ENCODE results near the gene ACBD6.

Gene ACBD6

GRCh38 chr1:180258290-180258689 lies 244.1 kb downstream of the ACBD6 start:
- no peak for DNase-seq (ENCODE audit: low read depth in 2 of 3, low spot score in 1 of 3)

DNA sequence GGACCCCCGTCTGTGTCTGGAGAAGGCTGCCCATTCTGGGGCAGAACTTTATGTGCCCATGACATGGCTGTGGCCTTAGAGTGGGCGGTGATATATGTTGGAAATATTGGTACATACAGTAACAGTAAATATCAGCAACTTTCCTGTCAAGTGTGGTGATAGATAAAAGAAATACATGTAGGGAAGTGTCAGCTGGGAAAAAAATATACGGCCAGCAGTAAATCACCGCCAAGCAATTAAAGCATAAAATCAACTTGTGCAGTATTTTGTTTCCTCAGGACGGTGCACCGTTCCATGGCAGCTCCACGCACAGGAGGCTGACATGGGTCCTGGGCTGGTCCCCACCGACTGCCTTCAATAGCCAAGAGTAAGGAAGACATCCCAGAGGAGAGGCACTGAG lies 244.9 kb downstream of the ACBD6 start:
- no peak for DNase-seq (ENCODE audit: low read depth in 2 of 3, low spot score in 1 of 3)

DNA sequence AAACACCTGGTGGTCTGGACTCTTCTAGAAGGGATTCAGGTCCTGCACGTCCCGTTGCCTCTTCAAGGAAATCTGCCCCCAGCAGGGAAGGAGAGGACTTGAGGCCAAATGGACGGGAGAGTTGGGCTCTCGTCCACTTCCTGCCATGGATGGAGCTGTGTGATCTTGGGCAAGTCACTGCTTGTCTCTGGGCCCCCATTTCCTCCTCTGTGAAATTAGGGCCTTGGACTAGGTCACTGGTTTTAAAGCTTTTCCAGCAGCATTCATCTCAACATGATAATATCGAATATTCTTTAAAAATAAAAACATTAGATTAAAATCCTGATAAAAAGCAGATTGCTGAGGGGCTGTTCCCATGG lies 245.4 kb downstream of the ACBD6 start:
- no peak for DNase-seq (ENCODE audit: low read depth in 2 of 3, low spot score in 1 of 3)

GRCh38 chr1:180256341-180257027 lies 245.9 kb downstream of the ACBD6 start:
- no peak for DNase-seq (ENCODE audit: low read depth in 2 of 3, low spot score in 1 of 3)

DNA sequence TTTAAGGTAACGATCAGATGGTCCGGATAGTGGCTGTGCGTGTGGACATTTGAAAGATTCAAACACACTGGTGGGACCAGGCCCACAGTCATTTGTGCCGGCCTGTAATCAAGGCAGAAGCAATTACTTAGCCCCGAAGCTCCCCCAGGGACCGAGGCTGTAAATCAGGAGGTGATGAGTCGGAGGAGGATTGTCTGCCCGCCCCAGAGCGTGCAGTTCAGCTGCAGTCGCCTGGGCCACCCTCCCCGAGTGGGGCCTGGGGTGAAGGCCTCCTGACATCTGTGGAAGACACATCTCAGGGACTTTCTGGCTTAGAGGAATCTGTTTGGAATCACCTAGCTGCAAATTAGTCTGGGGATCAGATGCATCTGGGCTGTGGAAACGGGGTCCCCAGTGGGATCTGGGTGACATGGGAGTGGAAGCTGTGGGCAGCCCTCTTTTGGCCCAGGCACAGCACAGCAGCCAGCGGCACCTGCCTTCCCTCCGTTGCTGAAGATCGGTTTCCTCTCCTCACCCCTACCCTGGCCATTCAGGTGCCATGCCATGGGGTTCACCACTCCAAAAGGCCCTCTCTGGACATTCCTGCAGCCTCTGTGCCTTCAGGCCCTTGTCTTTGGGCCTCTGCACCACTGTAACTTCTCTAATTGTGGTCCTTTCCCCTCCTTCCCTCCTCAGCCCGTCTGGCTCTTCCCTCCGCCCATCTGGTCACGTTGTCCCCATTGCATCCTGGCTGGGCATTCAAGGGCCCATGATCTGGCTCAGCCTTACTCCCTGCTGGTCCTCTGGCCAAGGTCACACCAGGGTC lies 246.6 kb downstream of the ACBD6 start:
- DNase-seq (ENCODE audit: low read depth in 2 of 3, low spot score in 1 of 3): no peak

GRCh38 chr1:180254854-180255253 lies 247.5 kb downstream of the ACBD6 start:
- DNase-seq (ENCODE audit: low read depth in 2 of 3, low spot score in 1 of 3): no peak

GRCh38 chr1:180254496-180254819 lies 247.9 kb downstream of the ACBD6 start:
- no peak for DNase-seq (ENCODE audit: low read depth in 2 of 3, low spot score in 1 of 3)

DNA sequence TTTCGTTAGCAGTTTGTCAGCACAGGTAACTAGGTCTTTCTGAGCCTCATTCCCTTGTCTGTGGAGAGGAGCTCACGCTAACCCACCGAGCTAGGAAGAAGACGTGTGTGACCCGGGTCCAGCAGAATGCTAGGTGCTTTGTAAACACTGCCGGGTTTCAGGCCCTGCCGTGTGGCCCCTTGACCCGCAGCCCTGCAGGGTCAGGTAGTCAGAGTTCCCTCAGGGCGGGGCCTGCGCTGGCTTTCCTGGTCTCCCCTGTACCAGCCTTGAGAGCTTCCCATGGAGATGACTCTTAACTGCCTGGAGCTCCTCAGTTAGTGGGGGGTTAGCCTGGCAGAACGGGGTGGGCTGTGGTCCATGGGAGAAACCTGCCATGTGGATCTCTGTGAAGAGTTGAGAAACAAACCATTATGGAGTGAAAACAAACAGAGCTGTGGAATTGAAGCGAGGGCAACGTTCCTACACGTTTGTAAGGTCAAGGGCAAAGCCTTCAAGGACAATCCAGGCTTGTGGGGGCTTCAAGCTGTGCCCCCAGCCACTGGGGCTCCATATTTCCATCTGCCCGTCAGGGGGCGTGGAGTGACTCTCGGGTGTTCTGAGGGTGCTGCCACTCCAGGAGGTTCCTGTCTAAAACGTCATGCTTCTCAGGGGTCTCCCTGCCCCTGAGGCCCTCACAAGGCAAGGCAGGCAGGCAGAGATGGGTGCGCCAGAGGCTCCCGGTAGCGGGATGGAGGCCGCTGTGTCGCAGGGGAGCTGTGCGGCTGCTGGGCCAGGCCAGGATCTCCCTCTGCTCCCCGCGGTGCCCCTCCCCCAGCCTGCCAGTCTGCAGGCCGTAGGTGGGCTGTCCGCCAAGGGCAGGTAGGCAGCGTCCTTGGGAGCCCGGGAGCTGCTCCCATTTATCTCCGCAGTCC lies 248.5 kb downstream of the ACBD6 start:
- DNase-seq (ENCODE audit: low read depth in 2 of 3, low spot score in 1 of 3): no peak

DNA sequence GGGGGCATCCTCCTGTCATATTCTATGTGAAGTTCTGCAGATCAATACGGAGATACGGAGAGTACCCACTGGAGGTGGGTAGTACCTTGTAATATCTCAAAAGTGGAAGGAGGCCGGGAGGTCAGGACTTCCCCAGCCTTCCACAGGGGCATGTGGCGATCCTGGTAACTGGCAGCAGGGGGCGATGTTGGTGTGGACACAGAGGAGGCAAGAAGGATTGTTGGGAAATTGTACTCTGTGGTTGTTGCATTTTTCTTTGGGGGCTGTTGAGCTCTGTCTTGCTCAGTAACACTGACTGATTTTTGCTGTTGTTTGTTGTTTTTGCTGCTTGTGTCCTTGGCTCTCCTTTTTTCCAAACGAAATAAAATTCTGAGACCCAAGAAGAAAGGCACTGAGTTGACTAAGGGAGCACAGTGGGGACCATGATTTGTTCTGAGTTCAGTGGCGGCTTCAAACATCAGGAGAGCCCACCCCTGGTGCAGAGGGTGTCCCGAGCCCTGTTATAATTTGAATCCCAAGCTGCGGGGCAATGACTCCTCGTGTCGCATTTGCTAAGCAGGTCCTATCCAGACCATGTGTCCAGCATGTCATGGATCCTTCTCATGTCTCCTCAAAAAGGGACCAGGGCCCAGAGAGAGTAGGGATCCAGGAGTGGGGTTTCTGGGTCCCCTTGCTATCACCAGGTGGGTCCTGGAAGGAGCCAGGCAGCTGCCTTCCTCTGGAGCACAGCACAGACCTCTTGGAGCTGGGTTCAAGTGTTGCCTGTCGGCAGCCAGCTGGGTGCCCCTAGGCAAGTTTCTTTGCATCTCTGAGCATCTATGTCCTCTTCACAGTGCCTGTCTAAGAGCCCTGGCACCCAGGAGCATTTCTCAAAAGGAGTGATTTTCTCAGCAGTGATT lies 249.5 kb downstream of the ACBD6 start:
- peak; percentile 58 to 80 (median 71) for DNase-seq (ENCODE audit: low read depth in 2 of 3, low spot score in 1 of 3)

DNA sequence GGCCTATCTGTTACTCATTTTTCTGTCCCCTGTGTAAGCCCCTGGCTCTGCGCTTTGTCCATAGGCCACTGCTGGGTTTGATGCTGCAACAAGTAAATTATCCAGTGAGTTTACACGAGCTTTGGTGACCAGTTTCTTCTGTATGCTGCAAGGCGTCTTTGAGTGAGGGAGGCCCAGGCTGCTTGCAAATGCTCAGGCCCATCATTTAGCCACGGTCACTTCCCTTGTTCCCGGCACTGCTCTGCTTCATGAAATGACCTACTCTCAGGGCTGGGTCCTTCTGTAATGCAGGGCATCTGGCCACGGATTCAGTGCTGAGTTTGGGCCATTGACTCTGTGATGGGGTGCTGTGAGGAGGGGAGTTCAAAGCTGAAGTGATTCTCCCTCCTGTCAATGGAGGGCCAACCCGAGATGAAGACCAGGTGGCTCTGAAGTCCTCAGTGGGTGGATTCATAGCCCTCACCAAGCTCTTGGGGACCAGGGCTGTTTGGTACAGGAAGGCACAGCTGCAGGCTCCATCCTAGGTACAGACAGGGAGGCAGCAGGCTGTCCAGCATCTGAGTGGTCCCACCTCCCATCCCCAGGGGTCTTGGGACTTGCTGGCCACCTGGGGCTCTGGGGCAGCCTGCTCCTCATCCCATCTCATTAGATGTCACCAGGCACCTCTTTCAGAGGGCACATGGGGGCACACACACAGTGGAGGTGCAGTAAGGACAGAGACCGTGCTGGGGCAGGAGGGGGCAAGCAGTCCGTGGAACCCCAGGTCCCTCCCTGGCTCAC lies 250.7 kb downstream of the ACBD6 start:
- DNase-seq (ENCODE audit: low read depth in 2 of 3, low spot score in 1 of 3): no peak

DNA sequence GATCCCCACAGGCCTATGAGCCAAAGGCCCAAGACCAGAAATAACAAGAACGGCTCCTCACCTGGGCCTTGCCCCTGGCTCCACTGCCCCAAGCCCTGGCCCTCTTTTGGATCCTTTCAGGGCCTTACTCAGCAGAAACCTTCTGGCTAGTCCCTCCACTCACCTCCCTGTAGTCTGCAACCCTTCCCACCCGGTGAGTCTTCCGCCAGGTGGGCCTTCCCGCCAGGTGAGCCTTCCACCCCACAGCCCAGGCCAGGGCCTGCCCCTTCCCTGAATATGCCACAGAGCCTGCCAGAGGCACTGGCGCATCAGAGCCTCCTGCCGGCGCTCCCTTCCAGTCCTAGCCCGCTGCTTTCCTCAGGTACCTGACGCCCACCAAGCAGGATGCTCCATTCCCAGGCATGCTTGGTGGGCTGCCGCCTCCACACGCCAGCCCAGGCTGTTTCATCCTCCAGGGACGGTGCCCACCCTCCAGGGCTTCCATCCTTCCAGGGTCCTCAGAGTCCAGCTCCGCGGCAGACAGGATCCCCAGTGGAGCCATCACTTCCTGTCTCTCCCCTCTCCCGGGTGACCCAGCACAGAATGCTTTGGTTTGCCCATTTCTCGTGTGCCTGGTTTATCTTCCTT lies 251.4 kb downstream of the ACBD6 start:
- no peak for DNase-seq (ENCODE audit: low read depth in 2 of 3, low spot score in 1 of 3)

- no peak for DNase-seq (ENCODE audit: low read depth in 2 of 3, low spot score in 1 of 3)
Measured at GRCh38 chr1:180250499-180250770, 251.9 kb downstream of the ACBD6 start.

GRCh38 chr1:180249725-180250498 lies 252.5 kb downstream of the ACBD6 start:
- DNase-seq (ENCODE audit: low read depth in 2 of 3, low spot score in 1 of 3): no peak

GRCh38 chr1:180248731-180249681 lies 253.4 kb downstream of the ACBD6 start:
- DNase-seq (ENCODE audit: low read depth in 2 of 3, low spot score in 1 of 3): no peak

DNA sequence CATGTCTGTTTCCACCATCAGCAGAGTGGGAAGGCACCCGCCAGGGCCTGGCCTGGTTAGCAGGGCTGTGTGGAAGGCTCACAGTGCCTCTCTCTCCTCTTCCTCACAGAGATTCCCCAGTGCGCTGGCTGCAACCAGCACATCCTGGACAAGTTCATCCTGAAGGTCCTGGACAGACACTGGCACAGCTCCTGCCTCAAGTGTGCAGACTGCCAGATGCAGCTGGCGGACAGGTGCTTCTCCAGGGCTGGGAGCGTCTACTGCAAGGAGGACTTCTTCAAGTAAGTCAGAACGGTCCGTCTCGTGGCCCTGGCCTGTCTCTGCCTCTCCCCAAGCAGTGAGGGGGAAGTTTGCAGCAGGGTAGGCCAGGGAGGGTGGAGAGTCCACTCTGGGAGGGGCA lies 254.2 kb downstream of the ACBD6 start:
- DNase-seq (ENCODE audit: low read depth in 2 of 3, low spot score in 1 of 3): no peak

DNA sequence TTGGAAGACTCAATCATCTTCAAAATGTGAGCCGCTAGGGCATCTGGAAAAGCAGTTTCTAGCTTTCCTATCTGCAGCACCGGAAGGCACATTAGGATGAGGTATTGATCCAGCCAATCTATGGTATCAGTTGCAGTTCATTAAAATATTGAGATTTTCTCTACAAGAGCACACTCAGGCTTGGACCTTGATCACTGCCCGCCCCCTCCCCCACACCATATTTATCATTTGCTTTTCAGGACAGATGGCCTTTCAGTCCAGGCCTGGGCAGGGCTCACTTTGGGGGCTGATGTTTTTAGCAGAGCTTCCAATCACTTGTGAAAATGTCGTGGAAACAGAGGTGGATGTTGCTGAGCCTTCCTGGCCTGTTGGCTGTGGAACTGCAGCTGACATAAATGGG lies 254.8 kb downstream of the ACBD6 start:
- no peak for DNase-seq (ENCODE audit: low read depth in 2 of 3, low spot score in 1 of 3)

DNA sequence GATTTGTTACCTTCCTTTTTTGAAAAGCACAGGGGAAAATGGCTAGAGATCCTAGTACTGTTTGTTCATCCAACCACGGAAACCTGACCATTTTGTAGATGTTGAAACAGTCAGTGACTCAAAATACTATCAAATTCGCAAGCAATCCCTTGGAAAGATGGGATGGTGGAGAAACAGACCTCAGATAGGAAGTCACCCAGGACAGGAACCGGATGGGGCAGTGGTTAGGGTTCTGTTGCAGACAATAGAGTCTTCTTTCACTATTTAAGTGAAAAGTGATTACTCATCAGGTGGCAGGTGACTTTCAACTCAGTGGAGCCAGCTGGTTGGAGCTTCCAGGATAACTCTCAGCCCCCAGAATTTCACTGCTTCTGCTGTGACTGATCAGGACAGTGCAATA lies 255.3 kb downstream of the ACBD6 start:
- no peak for DNase-seq (ENCODE audit: low read depth in 2 of 3, low spot score in 1 of 3)

DNA sequence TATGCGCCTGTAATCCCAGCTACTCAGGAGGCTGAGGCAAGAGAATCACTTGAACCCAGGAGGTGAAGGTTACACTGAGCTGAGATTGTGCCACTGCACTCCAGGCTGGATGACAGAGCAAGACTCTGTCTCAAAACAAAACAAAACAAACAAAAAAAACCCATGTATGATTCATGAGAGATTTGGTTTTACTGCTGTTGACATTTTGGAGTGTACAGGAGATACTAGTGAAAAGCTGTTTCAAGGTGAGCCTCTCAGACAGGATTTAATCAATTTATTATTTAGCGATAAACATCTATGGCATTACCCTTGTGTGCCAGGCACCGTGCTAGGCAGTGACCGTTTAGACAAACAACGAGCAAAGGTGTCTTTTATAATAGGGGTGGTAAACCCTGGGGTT lies 255.8 kb downstream of the ACBD6 start:
- no peak for DNase-seq (ENCODE audit: low read depth in 2 of 3, low spot score in 1 of 3)

All from stimulated activated CD4-positive, alpha-beta T cell treated with anti-CD3 and anti-CD28 coated beads, Interleukin-12 subunit alpha, Interleukin-12 subunit beta, amount 100 ng/mL, for 48 hours (primary cell).